K562 (cell line): ENCODE data around the gene MPHOSPH8. TPM values are rescaled to one million over a fixed set of nuclear protein-coding genes. Genes with fewer than 3 reads are reported as not detected.

Experiments
- ARHGAP35 ChIP-seq: fragments of 450-650 bp; IDR thresholded peaks from 2 replicates; pipeline ENCODE4 v1.6.1; 2018; ENCODE audit not compliant: partially characterized antibody
- BRCA1 ChIP-seq, 2 experiments: fragments of 450-650 bp in 1 of 2; sonication (generic) in 1 of 2; formaldehyde crosslinking in 1 of 2; IDR thresholded peaks; 2 replicates each; pipeline versions ENCODE4 v1.5.0 to v1.6.1; 2017 to 2020; ENCODE audit warnings: mild to moderate bottlenecking in 1 of 2, missing genetic modification reagents in 1 of 2
- BRD9 ChIP-seq: fragments of 450-650 bp; IDR thresholded peaks from 2 replicates; pipeline ENCODE4 v1.6.1; 2018; ENCODE audit warnings: low read depth; ENCODE audit not compliant: partially characterized antibody
- CBX1 ChIP-seq: sonication (generic); IDR thresholded peaks from 2 replicates; pipeline ENCODE4 v1.6.1; 2016; ENCODE audit warnings: antibody characterized with exemption, low read depth, mild to moderate bottlenecking
- GABPA ChIP-seq: fragments of 200-800 bp; sonication (Bioruptor generic); conservative IDR thresholded peaks from 2 replicates; pipeline ENCODE4 v1.6.1; 2016; ENCODE audit warnings: low read depth, missing genetic modification characterization, missing compliant biosample characterization
- GATAD2A ChIP-seq: fragments of 450-650 bp; IDR thresholded peaks from 2 replicates; pipeline ENCODE4 v1.6.1; 2017
- KAT7 ChIP-seq: sonication (generic); formaldehyde crosslinking; IDR thresholded peaks from 2 replicates; pipeline ENCODE4 v1.8.0; 2022; ENCODE audit warnings: missing genetic modification reagents, mild to moderate bottlenecking, borderline replicate concordance
- SMARCB1 ChIP-seq: IDR thresholded peaks from 2 replicates; pipeline ENCODE4 v1.6.1; 2011; ENCODE audit warnings: improper control_type of control experiment, low read depth; ENCODE audit not compliant: insufficient read length
- TCFL5 ChIP-seq: fragments of 250-450 bp; sonication (Bioruptor Pico); conservative IDR thresholded peaks from 2 replicates; pipeline ENCODE4 v1.6.1; 2021; ENCODE audit warnings: mild to moderate bottlenecking, moderate library complexity, matching md5 sums
- TEAD1 ChIP-seq, 2 experiments: fragments of 450-650 bp in 1 of 2; sonication (generic) in 1 of 2; formaldehyde crosslinking; IDR thresholded peaks; 2 replicates each; pipeline versions ENCODE4 v1.4.0 to v1.8.0; 2020 to 2022; ENCODE audit warnings: mild to moderate bottlenecking in 2 of 2, missing genetic modification reagents in 1 of 2
- ZNF407 ChIP-seq: fragments of 450-650 bp; IDR thresholded peaks from 2 replicates; pipeline ENCODE4 v1.6.1; 2016; ENCODE audit warnings: low read depth
- ZNF511 ChIP-seq: sonication (generic); formaldehyde crosslinking; IDR thresholded peaks from 2 replicates; pipeline ENCODE4 v1.8.0; 2022; ENCODE audit warnings: mild to moderate bottlenecking, missing genetic modification reagents
- polyA plus RNA-seq, 8 experiments: library from polyadenylated mRNA; depleted of rRNA in 4 of 8; stranded (reverse) in 5 of 8; unstranded in 3 of 8; fragments of >200 nt; fragmentation: Nextera tagmentation in 2 of 8; fragmentation: Illumina TruSeq in 1 of 8; extraction: Ambion mirVana in 2 of 8; extraction: Trizol in 1 of 8; gene quantifications; 2 replicates each; pipeline versions ENCODE4 v1.2.1 to v1.2.3, GENCODE V29; 2011 to 2014; ENCODE audit warnings: inconsistent platforms in 1 of 8, missing spikeins in 1 of 8
- total RNA-seq, 7 experiments: library from RNA; depleted of rRNA in 6 of 7; stranded (reverse); fragments of >200 nt in 6 of 7; fragmentation: Illumina TruSeq in 2 of 7; extraction: Trizol in 2 of 7; gene quantifications; 2 replicates each; pipeline versions ENCODE4 v1.2.1 to v1.2.3, GENCODE V29; 2011 to 2021; ENCODE audit warnings: low replicate concordance in 1 of 7
- TF ChIP-seq, protein P1 (sequence below): sonication (generic); formaldehyde crosslinking; IDR thresholded peaks from 2 replicates; pipeline ENCODE4 v1.8.0; 2022; ENCODE audit warnings: mild to moderate bottlenecking, missing genetic modification reagents

Gene MPHOSPH8
- total and polyA plus RNA-seq, 9 of the 15 experiments (the other 6 are each of a cell fraction or from before 2014, with no cell fraction given), result 10.3 to 24.8 (median 16.6) TPM

DNA sequence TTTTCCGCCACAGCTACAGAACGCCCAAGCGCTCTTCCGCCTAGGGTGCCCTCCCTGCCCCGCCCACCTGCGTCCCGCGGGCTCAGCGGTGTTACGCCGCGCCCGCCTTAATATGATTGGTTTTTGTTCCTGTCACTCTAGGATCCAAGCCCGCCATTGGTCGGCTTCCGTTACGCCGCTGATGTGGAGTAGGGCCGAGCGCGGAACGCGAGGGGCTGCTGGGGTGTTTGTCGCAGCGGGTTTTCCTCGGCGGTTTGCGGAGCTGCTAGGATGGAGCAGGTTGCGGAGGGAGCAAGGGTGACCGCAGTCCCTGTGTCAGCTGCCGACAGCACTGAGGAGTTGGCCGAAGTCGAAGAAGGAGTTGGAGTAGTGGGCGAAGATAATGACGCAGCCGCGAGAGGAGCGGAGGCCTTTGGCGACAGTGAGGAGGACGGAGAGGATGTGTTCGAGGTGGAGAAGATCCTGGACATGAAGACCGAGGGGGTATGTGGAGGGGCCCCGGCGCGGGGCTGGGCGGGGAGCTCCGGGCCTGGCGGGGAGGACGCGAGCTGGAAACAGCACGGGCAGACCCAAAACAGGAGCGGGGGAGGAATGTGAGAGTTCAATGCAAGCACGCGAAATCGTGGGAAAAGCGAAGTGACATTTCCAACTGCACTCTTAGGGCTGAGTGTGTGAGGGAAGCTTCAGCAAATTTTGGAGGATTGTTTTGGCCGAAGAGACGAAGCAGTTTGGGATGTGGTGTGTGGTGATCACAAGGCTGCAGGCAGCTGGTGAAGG, at the start of gene MPHOSPH8 (continued):
- TF ChIP-seq, protein P1, sequence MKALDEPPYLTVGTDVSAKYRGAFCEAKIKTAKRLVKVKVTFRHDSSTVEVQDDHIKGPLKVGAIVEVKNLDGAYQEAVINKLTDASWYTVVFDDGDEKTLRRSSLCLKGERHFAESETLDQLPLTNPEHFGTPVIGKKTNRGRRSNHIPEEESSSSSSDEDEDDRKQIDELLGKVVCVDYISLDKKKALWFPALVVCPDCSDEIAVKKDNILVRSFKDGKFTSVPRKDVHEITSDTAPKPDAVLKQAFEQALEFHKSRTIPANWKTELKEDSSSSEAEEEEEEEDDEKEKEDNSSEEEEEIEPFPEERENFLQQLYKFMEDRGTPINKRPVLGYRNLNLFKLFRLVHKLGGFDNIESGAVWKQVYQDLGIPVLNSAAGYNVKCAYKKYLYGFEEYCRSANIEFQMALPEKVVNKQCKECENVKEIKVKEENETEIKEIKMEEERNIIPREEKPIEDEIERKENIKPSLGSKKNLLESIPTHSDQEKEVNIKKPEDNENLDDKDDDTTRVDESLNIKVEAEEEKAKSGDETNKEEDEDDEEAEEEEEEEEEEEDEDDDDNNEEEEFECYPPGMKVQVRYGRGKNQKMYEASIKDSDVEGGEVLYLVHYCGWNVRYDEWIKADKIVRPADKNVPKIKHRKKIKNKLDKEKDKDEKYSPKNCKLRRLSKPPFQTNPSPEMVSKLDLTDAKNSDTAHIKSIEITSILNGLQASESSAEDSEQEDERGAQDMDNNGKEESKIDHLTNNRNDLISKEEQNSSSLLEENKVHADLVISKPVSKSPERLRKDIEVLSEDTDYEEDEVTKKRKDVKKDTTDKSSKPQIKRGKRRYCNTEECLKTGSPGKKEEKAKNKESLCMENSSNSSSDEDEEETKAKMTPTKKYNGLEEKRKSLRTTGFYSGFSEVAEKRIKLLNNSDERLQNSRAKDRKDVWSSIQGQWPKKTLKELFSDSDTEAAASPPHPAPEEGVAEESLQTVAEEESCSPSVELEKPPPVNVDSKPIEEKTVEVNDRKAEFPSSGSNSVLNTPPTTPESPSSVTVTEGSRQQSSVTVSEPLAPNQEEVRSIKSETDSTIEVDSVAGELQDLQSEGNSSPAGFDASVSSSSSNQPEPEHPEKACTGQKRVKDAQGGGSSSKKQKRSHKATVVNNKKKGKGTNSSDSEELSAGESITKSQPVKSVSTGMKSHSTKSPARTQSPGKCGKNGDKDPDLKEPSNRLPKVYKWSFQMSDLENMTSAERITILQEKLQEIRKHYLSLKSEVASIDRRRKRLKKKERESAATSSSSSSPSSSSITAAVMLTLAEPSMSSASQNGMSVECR (CRISPR knock-in tag), result peak; percentile 56; the same call in 1 of the 2 replicates
- no peak for TF ChIP-seq CBX1
- no peak for TF ChIP-seq ZNF407
- no peak for TF ChIP-seq KAT7 (CRISPR knock-in tag)
- TF ChIP-seq SMARCB1, result no peak
- no peak for TF ChIP-seq ZNF511 (CRISPR knock-in tag)
- no peak for TF ChIP-seq TCFL5
- TF ChIP-seq TEAD1 (CRISPR knock-in tag; IDR thresholded peaks at IDR 0.05), result no peak
- no peak for TF ChIP-seq ARHGAP35
- no peak for TF ChIP-seq BRD9
- TF ChIP-seq GATAD2A, result no peak
- peak; percentile 70 for TF ChIP-seq GABPA (tag)
- TF ChIP-seq BRCA1 (IDR thresholded peaks at IDR 0.05), result no peak
- no peak for TF ChIP-seq BRCA1 (CRISPR knock-in tag; IDR thresholded peaks at IDR 0.05)
